Vagina (tissue), 2 donors: ENCODE measurements around the gene PRKAR2B. TPM values are rescaled to one million over a fixed set of nuclear protein-coding genes. Genes with fewer than 3 reads are reported as not detected.

Experiments used
- DNase-seq, 2 donors: peaks; one replicate each; pipeline ENCODE4 v3.0.0-alpha.2; 2017; ENCODE audit errors: extremely low spot score in 2 of 2
- H3K27ac ChIP-seq: fragments of 200-600 bp; sonication (generic); one replicate; pipeline ENCODE4 v1.5.1; 2019
- H3K27me3 ChIP-seq: fragments of 200-600 bp; sonication (generic); one replicate; pipeline ENCODE4 v1.5.1; 2019
- H3K36me3 ChIP-seq, 2 donors: fragments of 200-600 bp; sonication (generic); one replicate each; pipeline ENCODE4 v1.5.1; 2017 to 2019
- H3K4me1 ChIP-seq: fragments of 200-600 bp; sonication (generic); one replicate; pipeline ENCODE4 v1.5.1; 2019
- H3K4me3 ChIP-seq, 2 donors: fragments of 200-600 bp; sonication (generic); 1 replicate in 1 of 2; 2 replicates in 1 of 2; pipeline ENCODE4 v1.5.1; 2016 to 2019
- H3K9me3 ChIP-seq: fragments of 200-600 bp; sonication (generic); one replicate; pipeline ENCODE4 v1.5.1; 2019
- CTCF ChIP-seq, 3 experiments: fragments of 450-650 bp in 2 of 3; fragments of 200-600 bp in 1 of 3; sonication (generic) in 1 of 3; IDR thresholded peaks; one replicate each; pipeline ENCODE4 v1.5.1; 2017 to 2019; ENCODE audit warnings: antibody characterized with exemption in 3 of 3, mild to moderate bottlenecking in 2 of 3, moderate library complexity in 2 of 3
- POLR2A ChIP-seq, 2 donors: fragments of 450-650 bp; IDR thresholded peaks; one replicate each; pipeline ENCODE4 v1.6.1; 2017; ENCODE audit warnings: antibody characterized with exemption in 2 of 2, mild to moderate bottlenecking in 2 of 2, moderate library complexity in 2 of 2
- POLR2AphosphoS5 ChIP-seq, 2 donors: sonication (generic); formaldehyde crosslinking; IDR thresholded peaks; one replicate each; pipeline ENCODE4 v1.9.0; 2017; ENCODE audit warnings: antibody characterized with exemption in 2 of 2, mild to moderate bottlenecking in 2 of 2, low read depth in 1 of 2; ENCODE audit not compliant: insufficient read depth in 1 of 2
- intact Hi-C: fragments of 100-400 bp; cut with DNase I; formaldehyde crosslinking; loops from one replicate; pipeline ENCODE4 v1.15.1; 2023
- total RNA-seq: library from RNA; depleted of rRNA; stranded (reverse); fragments of >200 nt; gene quantifications from one replicate; pipeline ENCODE4 v1.2.3, GENCODE V29; 2016

PRKAR2B gene
- total RNA-seq, 1 donor from 2014 or later, result 16.5 TPM

GRCh38 chr7:107203607-107204006 lies 159.1 kb downstream of the PRKAR2B start:
- Histone ChIP-seq H3K36me3 (peaks cover 0 to 63% of the 10 kb centered on the region in 2 donors), H3K27ac (no peak overlapping the region), H3K4me3 (no peak overlapping the region), H3K27me3 (no peaks in the 10 kb centered on the region), H3K9me3 (no peaks in the 10 kb centered on the region), H3K4me1 (peaks cover 21% of the 10 kb centered on the region)
- TF ChIP-seq POLR2A (IDR thresholded peaks at IDR 0.05) (no peak), CTCF (IDR thresholded peaks at IDR 0.05) (no peak), POLR2AphosphoS5 (IDR thresholded peaks at IDR 0.05; ENCODE audit: insufficient read depth in 1 of 2, low read depth in 1 of 2) (no peak)
- intact Hi-C loops, result no loop called here
- DNase-seq, result no peak

GRCh38 chr7:107206136-107206535 lies 161.6 kb downstream of the PRKAR2B start:
- TF ChIP-seq POLR2AphosphoS5 (IDR thresholded peaks at IDR 0.05; ENCODE audit: insufficient read depth in 1 of 2, low read depth in 1 of 2) (no peak), POLR2A (IDR thresholded peaks at IDR 0.05) (no peak), CTCF (IDR thresholded peaks at IDR 0.05) (no peak)
- Histone ChIP-seq H3K9me3 (no peaks in the 10 kb centered on the region), H3K4me3 (no peak overlapping the region), H3K27me3 (no peaks in the 10 kb centered on the region), H3K4me1 (peaks cover 27% of the 10 kb centered on the region), H3K27ac (no peak overlapping the region), H3K36me3 (peaks cover 0 to 54% of the 10 kb centered on the region in 2 donors)
- DNase-seq, result no peak
- intact Hi-C loops, result no loop called here

GRCh38 chr7:107206706-107207105 lies 162.2 kb downstream of the PRKAR2B start:
- no peaks in the 10 kb centered on the region for H3K27me3 ChIP-seq
- no peaks in the 10 kb centered on the region for H3K9me3 ChIP-seq
- H3K36me3 ChIP-seq, result peaks cover 0 to 49% of the 10 kb centered on the region in 2 donors
- no peak for DNase-seq
- peaks cover 27% of the 10 kb centered on the region for H3K4me1 ChIP-seq
- intact Hi-C loops, result no loop called here
- peak overlapping the region; percentile 80 for H3K27ac ChIP-seq
- no peak overlapping the region for H3K4me3 ChIP-seq
- TF ChIP-seq POLR2AphosphoS5 (IDR thresholded peaks at IDR 0.05; ENCODE audit: insufficient read depth in 1 of 2, low read depth in 1 of 2), result no peak
- TF ChIP-seq CTCF (IDR thresholded peaks at IDR 0.05), result no peak
- TF ChIP-seq POLR2A (IDR thresholded peaks at IDR 0.05), result no peak

DNA sequence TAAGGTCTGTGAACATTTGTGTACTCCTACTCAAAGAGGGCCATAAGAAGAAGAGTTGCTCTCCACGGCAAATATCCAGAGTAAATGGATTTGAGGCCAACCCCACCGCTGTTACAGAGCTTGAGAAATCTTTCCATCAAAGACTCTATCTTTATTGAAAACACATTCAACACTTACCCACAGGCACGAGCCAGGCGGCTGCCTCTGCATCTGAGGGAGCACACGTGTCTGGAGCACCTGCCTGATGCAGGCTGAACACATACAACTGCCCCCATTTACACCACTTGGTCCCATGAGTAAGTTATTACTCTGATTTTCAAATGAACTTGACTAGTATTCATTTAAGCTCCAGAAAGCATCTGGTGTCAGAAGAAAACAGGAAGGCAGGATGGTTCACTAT lies 163.0 kb downstream of the PRKAR2B start:
- H3K4me1 ChIP-seq, result peaks cover 27% of the 10 kb centered on the region
- H3K27me3 ChIP-seq, result no peaks in the 10 kb centered on the region
- TF ChIP-seq CTCF (IDR thresholded peaks at IDR 0.05), result no peak
- no peak for TF ChIP-seq POLR2AphosphoS5 (IDR thresholded peaks at IDR 0.05; ENCODE audit: insufficient read depth in 1 of 2, low read depth in 1 of 2)
- TF ChIP-seq POLR2A (IDR thresholded peaks at IDR 0.05), result no peak
- no peaks in the 10 kb centered on the region for H3K9me3 ChIP-seq
- peaks cover 0 to 42% of the 10 kb centered on the region in 2 donors for H3K36me3 ChIP-seq
- intact Hi-C loops, result no loop called here
- H3K27ac ChIP-seq, result peak overlapping the region; percentile 80
- DNase-seq, result no peak
- H3K4me3 ChIP-seq, result no peak overlapping the region

GRCh38 chr7:107208024-107208521 lies 163.6 kb downstream of the PRKAR2B start:
- Histone ChIP-seq H3K27ac (peak overlapping the region; percentile 80), H3K36me3 (peaks cover 0 to 37% of the 10 kb centered on the region in 2 donors), H3K27me3 (no peaks in the 10 kb centered on the region), H3K4me1 (peaks cover 27% of the 10 kb centered on the region), H3K9me3 (no peaks in the 10 kb centered on the region), H3K4me3 (no peak overlapping the region)
- DNase-seq, result no peak
- no peak for TF ChIP-seq CTCF (IDR thresholded peaks at IDR 0.05)
- TF ChIP-seq POLR2AphosphoS5 (IDR thresholded peaks at IDR 0.05; ENCODE audit: insufficient read depth in 1 of 2, low read depth in 1 of 2), result peak in 1 of 2 donors; percentile 44
- no peak for TF ChIP-seq POLR2A (IDR thresholded peaks at IDR 0.05)
- intact Hi-C loops, result no loop called here
